ENCODE results near the gene OSBPL9.
A peak's percentile ranks its signal among the peaks of the same experiment; 100 is the strongest.
"Not testable (repeated sequence)": the region's sequence is repeated elsewhere in the genome, so short reads cannot be mapped to it uniquely, and the experiment has no call there.

Gene OSBPL9

GRCh38 chr1:51792864-51793263 is 176.0 kb downstream of the OSBPL9 start:
- peak; percentile 71 to 91 (median 82) for DNase-seq

DNA sequence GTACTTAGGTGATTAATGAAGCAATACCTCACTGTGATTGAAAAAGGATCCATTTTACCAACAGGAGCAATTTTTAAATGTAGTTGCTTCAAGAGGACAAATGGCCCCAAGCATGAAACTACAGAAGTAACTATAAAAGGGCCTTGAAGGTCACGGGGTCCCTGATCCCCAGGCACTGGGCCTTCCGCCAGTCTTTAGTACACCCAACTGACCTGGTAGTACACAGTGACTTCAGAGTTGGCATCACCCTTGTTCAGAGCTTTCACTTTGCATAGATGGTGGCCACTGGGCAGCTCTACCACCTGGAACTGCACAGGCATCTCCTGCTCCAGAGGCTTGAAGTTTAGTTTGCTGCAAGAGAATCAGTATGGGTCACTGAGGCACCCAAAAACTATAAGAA is 177.4 kb downstream of the OSBPL9 start:
- no peak for DNase-seq

DNA sequence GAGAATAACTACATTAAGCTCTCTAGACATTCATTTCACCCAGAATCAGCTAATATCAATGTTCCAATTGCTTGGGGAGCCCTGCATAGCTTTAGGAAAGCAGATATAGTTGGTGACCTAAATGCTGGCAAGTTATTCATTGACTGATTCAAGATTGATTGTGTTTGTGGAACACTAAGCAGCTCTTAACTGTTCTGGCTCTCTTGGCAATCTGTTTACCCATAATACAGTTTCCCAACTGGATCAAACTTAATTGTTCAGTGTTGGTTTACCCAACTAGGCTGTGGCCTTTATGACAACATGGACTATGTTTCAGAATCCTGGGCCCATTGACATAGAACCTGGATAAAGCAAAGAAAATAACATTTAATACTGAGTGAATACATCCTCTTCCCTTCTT is 178.0 kb downstream of the OSBPL9 start:
- no peak for DNase-seq

GRCh38 chr1:51799372-51799771 is 182.5 kb downstream of the OSBPL9 start:
- no peak for DNase-seq

GRCh38 chr1:51814513-51814912 is 197.6 kb downstream of the OSBPL9 start:
- no peak for DNase-seq

DNA sequence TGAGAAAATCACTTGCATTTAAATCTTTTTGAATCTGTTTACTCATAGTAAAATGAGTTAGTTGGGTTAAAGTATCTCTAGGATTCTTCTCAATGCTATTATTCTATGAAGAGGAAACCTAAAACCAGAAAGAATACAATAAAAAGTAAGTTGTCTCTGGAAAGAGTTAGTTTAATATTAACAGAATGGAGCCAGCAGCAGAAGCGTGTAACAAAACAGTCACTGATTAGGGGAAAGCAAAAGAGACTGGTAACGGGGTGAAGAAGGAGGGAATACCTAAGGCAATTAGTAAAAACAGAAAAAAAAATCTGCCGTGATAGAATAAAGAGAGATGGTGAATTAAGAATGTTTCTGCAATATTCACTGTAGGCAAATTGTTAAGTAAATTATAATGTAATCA is 201.6 kb downstream of the OSBPL9 start:
- DNase-seq: no peak

DNA sequence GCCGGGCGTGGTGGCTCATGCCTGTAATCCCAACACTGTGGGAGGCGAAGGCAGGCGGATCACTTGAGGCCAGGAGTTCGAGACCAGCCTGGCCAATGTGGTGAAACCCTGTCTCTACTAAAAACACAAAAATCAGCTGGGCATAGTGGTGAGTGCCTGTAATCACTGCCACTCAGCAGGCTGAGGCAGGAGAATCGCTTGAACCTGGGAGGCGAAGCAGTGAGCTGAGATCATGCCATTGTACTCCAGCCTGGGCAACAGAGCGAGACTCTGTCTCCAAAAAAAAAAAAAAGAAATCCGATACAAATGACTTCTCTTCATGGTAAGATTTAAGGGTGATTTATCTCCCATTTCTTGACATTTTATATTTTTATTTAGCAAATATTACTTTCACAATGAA is 202.1 kb downstream of the OSBPL9 start:
- DNase-seq: not testable (repeated sequence)

DNA sequence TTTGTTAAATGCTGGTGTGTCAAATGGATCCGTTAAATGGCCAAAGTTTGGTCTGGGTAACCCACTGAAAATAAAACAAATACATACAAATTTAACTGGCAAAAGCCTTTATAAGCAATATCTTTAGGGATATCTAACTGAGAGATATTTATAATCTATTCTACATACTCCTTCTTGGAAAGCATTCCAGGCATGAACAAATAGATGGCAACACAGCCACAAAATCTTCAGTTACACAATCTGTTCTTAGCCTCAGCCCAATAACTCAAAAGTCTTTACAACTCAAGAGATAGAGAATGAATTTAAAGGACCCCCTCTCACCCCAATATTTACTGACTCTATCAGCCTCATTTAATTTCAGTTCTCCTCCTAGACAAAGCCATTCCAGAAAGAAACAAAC is 202.9 kb downstream of the OSBPL9 start:
- no peak for DNase-seq

- DNase-seq: no peak
Measured at GRCh38 chr1:51829058-51829457, 212.2 kb downstream of the OSBPL9 start.

DNA sequence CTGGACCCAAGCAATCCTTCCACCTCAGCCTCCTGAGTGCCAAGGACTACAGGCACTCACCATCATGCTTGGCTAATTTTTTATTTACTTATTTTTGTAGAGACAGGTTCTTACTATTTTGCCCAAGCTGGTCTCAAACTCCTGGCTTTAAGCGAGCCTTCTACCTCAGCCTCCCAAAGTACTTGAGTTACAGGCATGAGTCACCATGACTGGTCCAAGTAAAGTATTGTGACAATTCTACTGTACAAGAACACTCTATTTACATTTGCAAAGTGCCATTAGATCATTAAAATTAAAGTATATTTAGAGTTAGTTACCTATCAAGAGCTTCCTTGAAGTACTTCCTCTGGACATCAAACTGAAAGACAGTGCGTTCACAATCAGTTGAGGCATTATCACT is 216.8 kb downstream of the OSBPL9 start:
- DNase-seq: no peak

GRCh38 chr1:51837243-51837642 is 220.4 kb downstream of the OSBPL9 start:
- DNase-seq: no peak
